IPS-NIHi11 (cell line): ENCODE data around the gene EHD4.

ENCODE experiments used
- DNase-seq: peaks from one replicate; pipeline ENCODE4 v3.0.0; 2012; ENCODE audit warnings: mixed read lengths, low spot score

The EHD4 gene

GRCh38 chr15:41895957-41896356, 76.4 kb downstream of the EHD4 start:
- DNase-seq = no peak

DNA sequence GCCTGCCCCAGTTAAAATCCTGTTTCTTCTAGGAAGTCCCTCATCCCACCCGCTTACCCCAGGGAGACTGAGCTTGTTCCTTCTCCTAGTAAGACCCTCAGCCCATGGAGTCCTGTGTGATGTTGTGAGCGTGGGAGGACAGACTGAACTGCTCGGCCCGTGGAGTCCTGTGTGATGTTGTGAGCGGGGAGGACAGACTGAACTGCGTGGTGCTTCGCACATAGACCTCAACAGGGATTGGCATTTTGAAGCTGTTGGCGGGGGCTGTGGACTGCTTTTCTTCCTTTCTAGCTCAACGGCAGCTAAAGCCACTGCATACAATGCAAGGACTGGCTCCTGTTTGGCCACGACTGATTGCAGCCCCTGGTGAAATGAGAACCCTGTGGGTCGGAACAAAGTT, 76.9 kb downstream of the EHD4 start:
- no peak for DNase-seq

GRCh38 chr15:41894791-41895463, 77.4 kb downstream of the EHD4 start:
- peak; percentile 74 for DNase-seq

DNA sequence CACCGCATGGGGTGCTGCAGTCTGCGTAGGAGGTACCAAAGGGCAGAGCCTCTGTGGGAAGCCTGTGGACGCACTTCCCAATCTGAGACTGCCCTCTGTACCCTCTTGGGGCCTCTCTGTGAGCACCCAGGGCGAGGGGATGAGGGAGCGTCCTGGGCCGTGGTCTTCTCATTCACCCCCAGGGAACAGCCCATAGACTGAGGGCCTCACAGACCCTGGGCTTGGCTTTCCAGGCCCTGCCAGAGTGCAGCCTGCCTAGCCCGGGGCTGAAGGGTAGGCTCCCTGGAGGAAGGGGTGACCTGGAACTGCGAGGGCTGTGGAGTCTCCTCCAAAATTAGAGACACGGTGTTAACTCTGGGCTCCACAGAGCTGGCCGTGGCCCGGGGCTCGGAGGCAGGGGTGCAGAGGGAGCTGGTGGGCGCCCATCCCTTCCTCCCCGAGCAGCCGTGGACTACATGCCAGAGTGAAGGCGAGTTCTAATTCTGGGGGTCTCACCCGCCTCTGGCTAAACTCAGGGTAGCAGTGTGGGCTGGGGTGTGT, 78.0 kb downstream of the EHD4 start:
- no peak for DNase-seq

DNA sequence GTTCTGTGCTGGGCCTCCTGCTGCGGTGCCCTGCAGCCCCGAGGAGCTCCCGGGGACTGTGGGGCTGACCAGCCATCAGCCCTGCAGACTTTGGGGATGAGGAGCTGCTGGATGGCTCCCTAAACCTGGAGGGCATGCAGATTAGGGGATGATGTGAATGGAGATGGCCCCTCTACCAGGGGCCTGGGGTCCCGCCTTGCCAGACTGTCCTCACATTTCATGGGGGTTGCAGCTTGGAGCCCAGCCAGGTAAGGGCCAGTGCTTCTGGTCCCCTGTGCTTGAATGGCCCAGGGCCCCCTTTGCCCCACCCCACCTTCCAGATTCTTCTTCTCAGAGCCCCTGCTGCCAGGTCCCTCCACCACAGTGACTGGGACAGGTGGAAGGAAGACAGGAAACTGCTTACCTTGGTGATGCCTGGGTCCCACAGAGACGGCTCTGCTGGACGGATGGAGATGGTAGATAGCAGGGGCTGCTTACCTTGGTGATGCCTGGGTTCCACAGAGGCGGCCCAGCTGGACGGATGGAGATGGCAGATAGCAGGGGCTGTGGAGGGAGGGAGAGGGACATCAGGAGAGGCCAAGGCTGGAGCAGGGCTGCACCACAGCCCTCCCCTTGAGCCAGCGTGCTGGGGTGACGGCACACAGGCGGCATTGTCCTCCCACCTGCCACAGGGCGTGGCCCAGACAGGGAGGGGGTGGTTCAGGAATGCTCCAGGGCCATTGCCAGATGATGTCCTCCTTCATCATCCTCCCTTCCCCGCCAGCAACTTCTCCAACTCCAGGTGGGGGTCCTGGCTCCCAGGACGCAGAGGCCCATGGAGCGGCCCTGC, 78.7 kb downstream of the EHD4 start, which contains the start of gene SPTBN5:
Gene SPTBN5 (minus strand): TSS at position 632 of the 829 bp plus-strand sequence. CDS start 556 bp downstream, at position 76.
- DNase-seq = no peak

GRCh38 chr15:41892621-41893421, 79.5 kb downstream of the EHD4 start:
- DNase-seq = peak; percentile 65

DNA sequence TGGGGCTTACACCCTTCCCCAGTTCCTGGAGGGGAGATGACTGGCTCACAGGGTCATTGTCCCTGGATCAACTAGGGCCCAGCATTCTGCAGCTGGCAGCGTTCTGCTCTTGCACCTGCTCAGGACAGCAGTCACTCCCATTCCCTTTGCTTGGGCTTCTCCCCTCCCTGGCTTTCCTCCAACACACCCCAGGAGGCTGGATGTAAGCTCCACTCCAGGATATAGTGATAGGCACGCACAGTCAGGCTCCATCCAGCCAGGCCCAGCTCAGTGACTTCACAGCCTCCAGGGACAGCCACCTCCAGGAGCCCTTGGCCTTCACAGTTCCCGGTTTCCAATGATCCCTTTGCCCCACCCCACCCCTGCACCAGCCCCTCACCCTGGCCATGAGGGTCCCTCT, 80.4 kb downstream of the EHD4 start:
- no peak for DNase-seq

- no peak for DNase-seq
Measured at GRCh38 chr15:41891226-41891625, 81.1 kb downstream of the EHD4 start.

- no peak for DNase-seq
Measured at GRCh38 chr15:41890050-41890690, 82.2 kb downstream of the EHD4 start.

- DNase-seq = no peak
Measured at GRCh38 chr15:41888662-41889253, 83.6 kb downstream of the EHD4 start.

DNA sequence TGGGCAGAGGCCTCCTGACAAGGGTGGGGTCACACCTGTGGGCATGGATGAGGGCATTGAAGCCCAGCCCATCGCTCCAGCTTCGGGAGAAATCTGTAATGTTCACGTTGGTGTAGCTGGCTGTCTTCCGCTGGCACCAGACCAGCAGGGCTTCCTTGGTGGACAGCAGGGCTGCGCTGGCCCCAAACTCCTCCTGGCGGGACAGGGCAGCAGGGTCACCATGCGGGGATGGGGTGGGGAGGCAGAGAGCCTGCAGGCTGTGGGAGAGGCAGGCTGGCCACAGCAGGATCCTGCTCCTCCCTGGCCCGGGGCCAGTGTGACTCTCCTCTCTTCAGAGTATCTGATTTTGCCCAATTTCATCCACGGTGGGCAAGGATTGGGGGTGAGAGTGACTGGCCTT, 84.5 kb downstream of the EHD4 start:
- DNase-seq = no peak

DNA sequence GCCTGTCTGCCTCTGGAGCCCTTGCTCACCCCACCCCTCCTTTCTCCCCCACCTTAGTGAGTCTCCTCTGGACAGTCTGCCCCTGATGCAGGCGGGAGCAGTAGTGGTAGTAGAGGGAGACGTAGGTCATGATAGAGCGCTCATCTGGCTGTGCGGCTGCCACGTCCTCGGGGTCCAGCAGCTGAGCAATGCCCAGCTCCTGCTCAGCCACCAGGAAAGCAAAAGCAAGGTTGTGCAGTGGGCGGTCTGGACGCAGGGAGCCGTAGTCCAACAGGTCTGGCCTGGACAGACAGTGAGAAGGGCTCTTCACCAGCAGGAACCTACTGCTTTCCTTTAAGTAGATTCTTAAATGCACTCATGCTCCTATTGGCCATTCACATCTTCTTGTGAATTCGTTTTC, 85.2 kb downstream of the EHD4 start:
- no peak for DNase-seq

DNA sequence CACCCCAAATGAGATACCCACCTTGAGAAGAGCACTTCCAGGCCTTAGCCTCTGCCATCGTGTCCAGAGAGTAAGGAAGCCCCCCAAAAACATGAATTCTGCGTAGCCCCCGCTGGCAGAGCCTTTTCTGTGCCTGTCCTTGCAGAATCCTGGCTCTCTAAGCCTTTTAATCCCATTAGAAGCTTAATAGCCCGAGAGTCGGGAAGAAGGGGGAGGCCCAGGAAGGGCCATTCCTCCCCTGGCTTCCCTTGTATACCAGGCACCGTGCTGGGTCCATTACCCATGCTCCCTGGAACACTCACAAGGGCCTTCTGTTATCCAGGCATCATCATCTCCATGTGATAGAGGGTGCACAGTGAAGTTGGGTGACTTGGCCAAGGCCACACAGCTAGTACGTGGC, 85.6 kb downstream of the EHD4 start:
- DNase-seq = no peak

GRCh38 chr15:41885841-41886240, 86.5 kb downstream of the EHD4 start:
- no peak for DNase-seq

DNA sequence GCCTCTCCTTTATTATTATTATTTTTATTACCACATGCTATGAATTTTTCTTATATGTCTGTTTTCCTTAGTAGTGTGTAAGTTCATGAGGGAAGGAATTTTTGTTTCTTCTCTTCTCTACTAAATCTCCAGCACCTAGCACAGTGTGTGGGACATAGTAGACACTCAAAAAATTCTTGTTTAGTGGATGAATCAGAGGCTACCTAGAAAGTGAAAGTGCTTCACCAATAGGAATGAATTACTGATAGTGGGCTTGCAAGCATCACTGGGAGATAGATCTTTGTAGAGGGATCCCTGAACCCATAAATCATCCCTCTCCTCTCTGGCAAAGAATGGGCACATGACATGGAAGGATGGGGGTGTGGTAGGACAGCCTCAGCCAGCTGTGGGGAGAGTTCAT, 87.0 kb downstream of the EHD4 start:
- no peak for DNase-seq

GRCh38 chr15:41884458-41884857, 87.9 kb downstream of the EHD4 start:
- DNase-seq = no peak

- no peak for DNase-seq
Measured at GRCh38 chr15:41883484-41883825, 88.9 kb downstream of the EHD4 start.

- no peak for DNase-seq
Measured at GRCh38 chr15:41882689-41883483, 89.5 kb downstream of the EHD4 start.

DNA sequence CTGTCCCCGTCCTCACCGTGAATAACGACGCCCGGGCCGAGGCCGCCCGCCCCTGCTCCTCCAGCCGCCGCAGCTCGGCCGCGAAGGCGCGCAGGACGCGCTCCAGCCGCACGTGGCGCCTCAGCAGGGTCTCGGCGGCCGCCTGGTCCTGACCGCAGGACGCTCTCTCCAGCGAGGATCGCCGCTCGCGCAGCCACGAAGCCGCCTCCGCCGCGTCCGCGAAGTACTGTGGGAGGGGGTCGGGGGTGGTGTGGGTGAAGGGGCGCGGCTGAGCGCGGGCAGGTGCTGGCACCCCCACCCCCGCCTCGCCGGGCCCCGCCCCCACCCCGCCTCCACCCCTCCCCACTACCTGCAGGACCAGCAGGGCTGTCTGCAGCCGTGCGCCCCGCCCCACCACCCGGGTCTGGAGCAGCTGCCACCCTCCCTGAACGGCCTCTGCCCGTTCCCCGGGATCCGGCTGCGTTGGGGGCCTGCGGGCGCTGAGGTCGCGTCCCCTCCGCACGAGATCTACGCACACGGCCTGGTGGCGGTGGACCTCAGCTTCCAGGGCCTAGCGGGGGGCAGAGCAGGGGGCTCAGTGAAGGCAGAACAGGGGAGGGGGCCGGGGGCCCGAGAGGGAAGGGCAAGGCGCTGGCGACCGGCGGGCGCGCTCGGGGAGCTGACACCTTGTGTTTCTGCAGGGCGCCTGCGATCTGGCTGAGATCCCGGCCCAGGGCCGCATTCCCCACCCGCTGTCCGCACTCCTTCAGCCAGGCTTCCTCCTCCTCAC, 90.3 kb downstream of the EHD4 start:
- DNase-seq = peak; percentile 83

GRCh38 chr15:41881550-41881919, 90.8 kb downstream of the EHD4 start:
- no peak for DNase-seq
